ENCODE results near the gene ANKDD1B. TPM values are rescaled to one million over a fixed set of nuclear protein-coding genes. Genes with fewer than 3 reads are reported as not detected.

The ANKDD1B gene
- polyA plus RNA-seq, 3 donors: 0.32 TPM; not detected in 2

DNA sequence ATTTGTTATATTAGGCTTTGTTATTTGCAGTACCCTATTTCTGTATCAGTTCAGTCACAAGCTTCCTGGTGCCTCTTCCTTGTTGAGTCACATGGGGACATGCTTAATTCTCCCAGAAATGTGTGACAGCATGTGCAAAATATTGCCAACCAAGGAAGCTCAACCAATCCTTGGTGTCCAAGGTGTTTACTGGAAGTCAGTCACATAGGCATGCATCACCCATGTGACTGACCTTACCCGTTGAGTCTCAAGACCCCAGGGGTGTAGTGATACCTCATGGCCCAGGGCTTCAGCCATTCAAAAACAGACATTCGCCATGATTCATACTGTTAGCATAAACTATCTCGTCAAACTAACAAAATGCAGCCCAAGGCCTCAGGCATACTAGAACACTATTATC, 9.3 kb upstream of the ANKDD1B start:
- H3K36me3 Mint-ChIP-seq: peaks cover 41 to 58% of the 10 kb centered on the region in 2 donors

GRCh38 chr5:75603371-75603770, 7.9 kb upstream of the ANKDD1B start:
- H3K4me3 Mint-ChIP-seq: no peak overlapping the region
- H3K9ac ChIP-seq (ENCODE audit: insufficient read depth, low read length, poor library complexity, severe bottlenecking): no peak overlapping the region
- peaks cover 0 to 3% (median 0%) of the 10 kb centered on the region in 7 donors for H3K9me3 Mint-ChIP-seq
- no peak overlapping the region for H3K27ac Mint-ChIP-seq
- DNase-seq: no peak
- TF ChIP-seq, protein P1, sequence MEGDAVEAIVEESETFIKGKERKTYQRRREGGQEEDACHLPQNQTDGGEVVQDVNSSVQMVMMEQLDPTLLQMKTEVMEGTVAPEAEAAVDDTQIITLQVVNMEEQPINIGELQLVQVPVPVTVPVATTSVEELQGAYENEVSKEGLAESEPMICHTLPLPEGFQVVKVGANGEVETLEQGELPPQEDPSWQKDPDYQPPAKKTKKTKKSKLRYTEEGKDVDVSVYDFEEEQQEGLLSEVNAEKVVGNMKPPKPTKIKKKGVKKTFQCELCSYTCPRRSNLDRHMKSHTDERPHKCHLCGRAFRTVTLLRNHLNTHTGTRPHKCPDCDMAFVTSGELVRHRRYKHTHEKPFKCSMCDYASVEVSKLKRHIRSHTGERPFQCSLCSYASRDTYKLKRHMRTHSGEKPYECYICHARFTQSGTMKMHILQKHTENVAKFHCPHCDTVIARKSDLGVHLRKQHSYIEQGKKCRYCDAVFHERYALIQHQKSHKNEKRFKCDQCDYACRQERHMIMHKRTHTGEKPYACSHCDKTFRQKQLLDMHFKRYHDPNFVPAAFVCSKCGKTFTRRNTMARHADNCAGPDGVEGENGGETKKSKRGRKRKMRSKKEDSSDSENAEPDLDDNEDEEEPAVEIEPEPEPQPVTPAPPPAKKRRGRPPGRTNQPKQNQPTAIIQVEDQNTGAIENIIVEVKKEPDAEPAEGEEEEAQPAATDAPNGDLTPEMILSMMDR (IDR thresholded peaks at IDR 0.05): no peak
- H3K27ac ChIP-seq (ENCODE audit: low read depth in 1 of 2, low read length in 2 of 2): no peak overlapping the region
- no peaks in the 10 kb centered on the region for H3K27me3 Mint-ChIP-seq (ENCODE audit: low read depth in 3 of 3)
- no peak overlapping the region for H2AFZ ChIP-seq (ENCODE audit: insufficient read depth, low read depth, low read length, poor library complexity, severe bottlenecking)
- peaks cover 18 to 57% of the 10 kb centered on the region in 2 donors for H3K36me3 ChIP-seq (replicated peaks in 1 of 2; ENCODE audit: control insufficient read depth in 1 of 2, insufficient read depth in 2 of 2, low read length in 2 of 2)
- H3K4me3 ChIP-seq (replicated peaks in 1 of 3; ENCODE audit: low read depth in 2 of 3, low read length in 3 of 3): no peak overlapping the region
- H3K79me2 ChIP-seq (ENCODE audit: insufficient read depth, low read length): no peaks in the 10 kb centered on the region
- H3K9me3 ChIP-seq (replicated peaks in 1 of 2; ENCODE audit: control insufficient read depth in 1 of 2, insufficient read depth in 1 of 2, low read length in 2 of 2): no peaks in the 10 kb centered on the region
- peaks cover 37 to 55% of the 10 kb centered on the region in 2 donors for H3K36me3 Mint-ChIP-seq
- peaks cover 5 to 7% of the 10 kb centered on the region in 2 donors for H3K4me1 ChIP-seq (ENCODE audit: control insufficient read depth in 1 of 2, insufficient read depth in 2 of 2, low read length in 2 of 2)
- H3K27me3 ChIP-seq (ENCODE audit: control insufficient read depth in 2 of 2, insufficient read depth in 2 of 2, low read length in 2 of 2): no peaks in the 10 kb centered on the region
- no peak overlapping the region for H3K4me2 ChIP-seq (replicated peaks; ENCODE audit: extremely low read depth, low read length, poor library complexity, severe bottlenecking)
- H3K4me1 Mint-ChIP-seq: peaks cover 11% of the 10 kb centered on the region
- no peaks in the 10 kb centered on the region for H4K20me1 ChIP-seq (ENCODE audit: insufficient read depth, low read length)
- intact Hi-C loops (cut with micrococcal nuclease): no loop called here

More for the DNA sequence above, 9.3 kb upstream of the ANKDD1B start:
- Mint-ChIP-seq H3K4me3 (no peak overlapping the region), H3K27ac (no peak overlapping the region), H3K4me1 (peaks cover 4% of the 10 kb centered on the region), H3K27me3 (ENCODE audit: low read depth in 3 of 3) (no peaks in the 10 kb centered on the region), H3K9me3 (peaks cover 0 to under 1% (median 0%) of the 10 kb centered on the region in 7 donors)
- Histone ChIP-seq H3K36me3 (replicated peaks in 1 of 2; ENCODE audit: control insufficient read depth in 1 of 2, insufficient read depth in 2 of 2, low read length in 2 of 2) (peaks cover 23 to 66% of the 10 kb centered on the region in 2 donors), H3K9me3 (replicated peaks in 1 of 2; ENCODE audit: control insufficient read depth in 1 of 2, insufficient read depth in 1 of 2, low read length in 2 of 2) (no peaks in the 10 kb centered on the region), H3K9ac (ENCODE audit: insufficient read depth, low read length, poor library complexity, severe bottlenecking) (no peak overlapping the region), H3K27me3 (ENCODE audit: control insufficient read depth in 2 of 2, insufficient read depth in 2 of 2, low read length in 2 of 2) (no peaks in the 10 kb centered on the region), H4K20me1 (ENCODE audit: insufficient read depth, low read length) (no peaks in the 10 kb centered on the region), H2AFZ (ENCODE audit: insufficient read depth, low read depth, low read length, poor library complexity, severe bottlenecking) (no peak overlapping the region), H3K27ac (ENCODE audit: low read depth in 1 of 2, low read length in 2 of 2) (no peak overlapping the region), H3K79me2 (ENCODE audit: insufficient read depth, low read length) (no peaks in the 10 kb centered on the region), H3K4me3 (replicated peaks in 1 of 3; ENCODE audit: low read depth in 2 of 3, low read length in 3 of 3) (no peak overlapping the region), H3K4me1 (ENCODE audit: control insufficient read depth in 1 of 2, insufficient read depth in 2 of 2, low read length in 2 of 2) (peaks cover 0 to under 1% of the 10 kb centered on the region in 2 donors), H3K4me2 (replicated peaks; ENCODE audit: extremely low read depth, low read length, poor library complexity, severe bottlenecking) (no peak overlapping the region)
- no peak for DNase-seq
- intact Hi-C loops (cut with micrococcal nuclease): no loop called here
- WGBS (ENCODE audit: insufficient coverage): 97% methylated on average over 3 of the region's 3 CpGs
- TF ChIP-seq, protein P1 (IDR thresholded peaks at IDR 0.05): no peak
